HG03159 (cell line): ENCODE measurements around the gene MIEN1.
"Not testable (repeated sequence)": the region's sequence is repeated elsewhere in the genome, so short reads cannot be mapped to it uniquely, and the experiment has no call there.

Experiments used
- ATAC-seq: cut with Tn5 transposase; IDR thresholded peaks from one replicate; pipeline ENCODE4 v1.9.1; 2021; ENCODE audit warnings: mild to moderate bottlenecking, moderate library complexity; ENCODE audit not compliant: unreplicated experiment

The MIEN1 gene

GRCh38 chr17:39730095-39730921, at the start of gene MIEN1:
TSS of gene MIEN1 (minus strand) at chr17:39730532. CDS start at chr17:39730495, 37 bp downstream.
- peak; percentile 85 for ATAC-seq

- ATAC-seq: peak; percentile 56
Measured at GRCh38 chr17:39777534-39778365, 47.4 kb upstream of the MIEN1 start.

GRCh38 chr17:39776252-39776651, 45.9 kb upstream of the MIEN1 start:
- no peak for ATAC-seq

GRCh38 chr17:39775031-39775430, 44.7 kb upstream of the MIEN1 start:
- ATAC-seq: no peak

- no peak for ATAC-seq
Measured at GRCh38 chr17:39774047-39774446, 43.7 kb upstream of the MIEN1 start.

- no peak for ATAC-seq
Measured at GRCh38 chr17:39772987-39773934, 42.9 kb upstream of the MIEN1 start.

- no peak for ATAC-seq
Measured at GRCh38 chr17:39772415-39772814, 42.1 kb upstream of the MIEN1 start.

GRCh38 chr17:39769974-39770587, 39.7 kb upstream of the MIEN1 start:
- ATAC-seq: peak; percentile 62

- ATAC-seq: no peak
Measured at GRCh38 chr17:39767147-39767546, 36.8 kb upstream of the MIEN1 start.

- no peak for ATAC-seq
Measured at GRCh38 chr17:39765766-39766165, 35.4 kb upstream of the MIEN1 start.

GRCh38 chr17:39765175-39765574, 34.8 kb upstream of the MIEN1 start:
- no peak for ATAC-seq

GRCh38 chr17:39764171-39764570, 33.8 kb upstream of the MIEN1 start:
- not testable (repeated sequence) for ATAC-seq

GRCh38 chr17:39763051-39763820, 32.9 kb upstream of the MIEN1 start:
- ATAC-seq: no peak

- ATAC-seq: no peak
Measured at GRCh38 chr17:39761861-39762496, 31.6 kb upstream of the MIEN1 start.

GRCh38 chr17:39759204-39759603, 28.9 kb upstream of the MIEN1 start:
- no peak for ATAC-seq

GRCh38 chr17:39757931-39758873, 27.9 kb upstream of the MIEN1 start:
- ATAC-seq: no peak

- no peak for ATAC-seq
Measured at GRCh38 chr17:39757176-39757662, 26.9 kb upstream of the MIEN1 start.
